K562 (cell line): Measurements from ENCODE around the gene TIMP2. TPM values are rescaled to one million over a fixed set of nuclear protein-coding genes. Genes with fewer than 3 reads are reported as not detected.

Experiments
- ARID1B ChIP-seq: fragments of 450-650 bp; IDR thresholded peaks from 2 replicates; pipeline ENCODE4 v1.6.1; 2016; ENCODE audit warnings: antibody characterized with exemption, mild to moderate bottlenecking, inconsistent platforms
- BACH1 ChIP-seq: fragments of 200-800 bp; sonication (Bioruptor generic); IDR thresholded peaks from 2 replicates; pipeline ENCODE4 v1.6.1; 2016; ENCODE audit warnings: missing genetic modification characterization, missing compliant biosample characterization
- DPF2 ChIP-seq: fragments of 450-650 bp; IDR thresholded peaks from 2 replicates; pipeline ENCODE4 v1.6.1; 2016
- HIVEP1 ChIP-seq: fragments of 250-450 bp; sonication (Bioruptor Pico); IDR thresholded peaks from 2 replicates; pipeline ENCODE4 v1.4.0; 2020; ENCODE audit warnings: mild to moderate bottlenecking
- MAZ ChIP-seq, 2 experiments: fragments of 450-650 bp in 1 of 2; sonication (generic) in 1 of 2; formaldehyde crosslinking; IDR thresholded peaks in 1 of 2; conservative IDR thresholded peaks in 1 of 2; 2 replicates each; pipeline versions ENCODE4 v1.4.0 to v1.5.0; 2020; ENCODE audit warnings: mild to moderate bottlenecking in 1 of 2, missing genetic modification reagents in 1 of 2
- MTA1 ChIP-seq: fragments of 450-650 bp; IDR thresholded peaks from 2 replicates; pipeline ENCODE4 v1.6.1; 2017; ENCODE audit warnings: borderline replicate concordance
- RBM25 ChIP-seq: fragments of 200-400 bp; formaldehyde crosslinking; IDR thresholded peaks from 2 replicates; pipeline ENCODE4 v1.6.1; 2018; ENCODE audit warnings: low read length, low read depth, moderate library complexity; ENCODE audit not compliant: severe bottlenecking
- ZC3H11A ChIP-seq: IDR thresholded peaks from 2 replicates; pipeline ENCODE4 v1.6.1; 2012; ENCODE audit warnings: low read depth, low read length, improper control_type of control experiment
- ZNF121 ChIP-seq: sonication (generic); formaldehyde crosslinking; conservative IDR thresholded peaks from 2 replicates; pipeline ENCODE4 v1.8.0; 2022; ENCODE audit warnings: missing genetic modification reagents
- ZNF699 ChIP-seq: fragments of 250-450 bp; sonication (Bioruptor Pico); IDR thresholded peaks from 2 replicates; pipeline ENCODE4 v1.8.0; 2021; ENCODE audit warnings: mild to moderate bottlenecking, moderate library complexity; ENCODE audit not compliant: insufficient replicate concordance
- polyA plus RNA-seq, 8 experiments: library from polyadenylated mRNA; depleted of rRNA in 4 of 8; stranded (reverse) in 5 of 8; unstranded in 3 of 8; fragments of >200 nt; fragmentation: Nextera tagmentation in 2 of 8; fragmentation: Illumina TruSeq in 1 of 8; extraction: Ambion mirVana in 2 of 8; extraction: Trizol in 1 of 8; gene quantifications; 2 replicates each; pipeline versions ENCODE4 v1.2.1 to v1.2.3, GENCODE V29; 2011 to 2014; ENCODE audit warnings: inconsistent platforms in 1 of 8, missing spikeins in 1 of 8
- total RNA-seq, 7 experiments: library from RNA; depleted of rRNA in 6 of 7; stranded (reverse); fragments of >200 nt in 6 of 7; fragmentation: Illumina TruSeq in 2 of 7; extraction: Trizol in 2 of 7; gene quantifications; 2 replicates each; pipeline versions ENCODE4 v1.2.1 to v1.2.3, GENCODE V29; 2011 to 2021; ENCODE audit warnings: low replicate concordance in 1 of 7
- TF ChIP-seq, protein P1 (sequence below): fragments of 250-450 bp; sonication (Bioruptor Pico); IDR thresholded peaks from 2 replicates; pipeline ENCODE4 v1.4.0; 2020; ENCODE audit warnings: mild to moderate bottlenecking
- TF ChIP-seq, protein P2 (sequence below): fragments of 450-650 bp; IDR thresholded peaks from 2 replicates; pipeline ENCODE4 v1.6.1; 2016; ENCODE audit warnings: low read depth
- TF ChIP-seq, protein P3 (sequence below): fragments of 250-450 bp; sonication (Bioruptor Pico); IDR thresholded peaks from 2 replicates; pipeline ENCODE4 v1.9.0; 2021; ENCODE audit warnings: mild to moderate bottlenecking, inconsistent platforms
- TF ChIP-seq, protein P4 (sequence below): IDR thresholded peaks from 2 replicates; pipeline ENCODE4 v1.6.1; 2011; ENCODE audit warnings: borderline replicate concordance, low read depth, mild to moderate bottlenecking, moderate library complexity, low read length; ENCODE audit not compliant: insufficient read depth, poor library complexity, severe bottlenecking

TIMP2 gene
- total and polyA plus RNA-seq, 9 of the 15 experiments (the other 6 are each of a cell fraction or from before 2014, with no cell fraction given): 0.55 TPM; not detected in 8

DNA sequence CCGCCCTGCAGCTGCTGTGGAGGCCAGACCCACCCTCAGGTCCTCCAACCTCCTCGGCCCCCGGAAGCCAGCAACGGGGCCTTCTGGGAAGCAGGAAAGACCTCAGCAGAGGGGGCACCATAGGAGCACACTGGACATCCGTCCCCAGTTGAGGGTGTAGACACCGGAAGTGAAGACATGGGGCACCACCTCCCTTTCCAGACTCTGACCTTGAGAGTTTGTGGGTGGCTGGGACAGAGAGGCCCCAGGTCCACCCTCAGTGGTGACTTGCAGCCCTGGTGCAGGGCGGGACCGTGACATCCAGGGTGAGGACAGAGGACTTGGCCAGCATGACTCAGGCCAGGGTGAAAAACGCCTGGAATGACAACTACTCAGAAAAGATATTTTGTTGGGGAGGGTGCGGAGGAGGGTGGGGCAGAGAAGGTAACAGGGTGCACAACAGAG, 42.1 kb downstream of the TIMP2 start (continued):
- TF ChIP-seq ARID1B (peak; percentile 65), RBM25 (no peak), ZC3H11A (no peak), ZNF121 (CRISPR knock-in tag) (no peak), DPF2 (peak; percentile 65), MTA1 (no peak), ZNF699 (CRISPR knock-in tag) (no peak), BACH1 (tag) (no peak; the same call in 1 of the 2 replicates), HIVEP1 (CRISPR knock-in tag) (no peak), MAZ (CRISPR knock-in tag; conservative IDR thresholded peaks at IDR 0.05 in 1 of 2, IDR thresholded peaks at IDR 0.05 in 1 of 2) (peak in 1 of 2 experiments; percentile 36; a peak in 1 of 4 replicates)
- TF ChIP-seq, protein P1, sequence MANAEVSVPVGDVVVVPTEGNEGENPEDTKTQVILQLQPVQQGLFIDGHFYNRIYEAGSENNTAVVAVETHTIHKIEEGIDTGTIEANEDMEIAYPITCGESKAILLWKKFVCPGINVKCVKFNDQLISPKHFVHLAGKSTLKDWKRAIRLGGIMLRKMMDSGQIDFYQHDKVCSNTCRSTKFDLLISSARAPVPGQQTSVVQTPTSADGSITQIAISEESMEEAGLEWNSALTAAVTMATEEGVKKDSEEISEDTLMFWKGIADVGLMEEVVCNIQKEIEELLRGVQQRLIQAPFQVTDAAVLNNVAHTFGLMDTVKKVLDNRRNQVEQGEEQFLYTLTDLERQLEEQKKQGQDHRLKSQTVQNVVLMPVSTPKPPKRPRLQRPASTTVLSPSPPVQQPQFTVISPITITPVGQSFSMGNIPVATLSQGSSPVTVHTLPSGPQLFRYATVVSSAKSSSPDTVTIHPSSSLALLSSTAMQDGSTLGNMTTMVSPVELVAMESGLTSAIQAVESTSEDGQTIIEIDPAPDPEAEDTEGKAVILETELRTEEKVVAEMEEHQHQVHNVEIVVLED (CRISPR knock-in tag): no peak
- TF ChIP-seq, protein P2, sequence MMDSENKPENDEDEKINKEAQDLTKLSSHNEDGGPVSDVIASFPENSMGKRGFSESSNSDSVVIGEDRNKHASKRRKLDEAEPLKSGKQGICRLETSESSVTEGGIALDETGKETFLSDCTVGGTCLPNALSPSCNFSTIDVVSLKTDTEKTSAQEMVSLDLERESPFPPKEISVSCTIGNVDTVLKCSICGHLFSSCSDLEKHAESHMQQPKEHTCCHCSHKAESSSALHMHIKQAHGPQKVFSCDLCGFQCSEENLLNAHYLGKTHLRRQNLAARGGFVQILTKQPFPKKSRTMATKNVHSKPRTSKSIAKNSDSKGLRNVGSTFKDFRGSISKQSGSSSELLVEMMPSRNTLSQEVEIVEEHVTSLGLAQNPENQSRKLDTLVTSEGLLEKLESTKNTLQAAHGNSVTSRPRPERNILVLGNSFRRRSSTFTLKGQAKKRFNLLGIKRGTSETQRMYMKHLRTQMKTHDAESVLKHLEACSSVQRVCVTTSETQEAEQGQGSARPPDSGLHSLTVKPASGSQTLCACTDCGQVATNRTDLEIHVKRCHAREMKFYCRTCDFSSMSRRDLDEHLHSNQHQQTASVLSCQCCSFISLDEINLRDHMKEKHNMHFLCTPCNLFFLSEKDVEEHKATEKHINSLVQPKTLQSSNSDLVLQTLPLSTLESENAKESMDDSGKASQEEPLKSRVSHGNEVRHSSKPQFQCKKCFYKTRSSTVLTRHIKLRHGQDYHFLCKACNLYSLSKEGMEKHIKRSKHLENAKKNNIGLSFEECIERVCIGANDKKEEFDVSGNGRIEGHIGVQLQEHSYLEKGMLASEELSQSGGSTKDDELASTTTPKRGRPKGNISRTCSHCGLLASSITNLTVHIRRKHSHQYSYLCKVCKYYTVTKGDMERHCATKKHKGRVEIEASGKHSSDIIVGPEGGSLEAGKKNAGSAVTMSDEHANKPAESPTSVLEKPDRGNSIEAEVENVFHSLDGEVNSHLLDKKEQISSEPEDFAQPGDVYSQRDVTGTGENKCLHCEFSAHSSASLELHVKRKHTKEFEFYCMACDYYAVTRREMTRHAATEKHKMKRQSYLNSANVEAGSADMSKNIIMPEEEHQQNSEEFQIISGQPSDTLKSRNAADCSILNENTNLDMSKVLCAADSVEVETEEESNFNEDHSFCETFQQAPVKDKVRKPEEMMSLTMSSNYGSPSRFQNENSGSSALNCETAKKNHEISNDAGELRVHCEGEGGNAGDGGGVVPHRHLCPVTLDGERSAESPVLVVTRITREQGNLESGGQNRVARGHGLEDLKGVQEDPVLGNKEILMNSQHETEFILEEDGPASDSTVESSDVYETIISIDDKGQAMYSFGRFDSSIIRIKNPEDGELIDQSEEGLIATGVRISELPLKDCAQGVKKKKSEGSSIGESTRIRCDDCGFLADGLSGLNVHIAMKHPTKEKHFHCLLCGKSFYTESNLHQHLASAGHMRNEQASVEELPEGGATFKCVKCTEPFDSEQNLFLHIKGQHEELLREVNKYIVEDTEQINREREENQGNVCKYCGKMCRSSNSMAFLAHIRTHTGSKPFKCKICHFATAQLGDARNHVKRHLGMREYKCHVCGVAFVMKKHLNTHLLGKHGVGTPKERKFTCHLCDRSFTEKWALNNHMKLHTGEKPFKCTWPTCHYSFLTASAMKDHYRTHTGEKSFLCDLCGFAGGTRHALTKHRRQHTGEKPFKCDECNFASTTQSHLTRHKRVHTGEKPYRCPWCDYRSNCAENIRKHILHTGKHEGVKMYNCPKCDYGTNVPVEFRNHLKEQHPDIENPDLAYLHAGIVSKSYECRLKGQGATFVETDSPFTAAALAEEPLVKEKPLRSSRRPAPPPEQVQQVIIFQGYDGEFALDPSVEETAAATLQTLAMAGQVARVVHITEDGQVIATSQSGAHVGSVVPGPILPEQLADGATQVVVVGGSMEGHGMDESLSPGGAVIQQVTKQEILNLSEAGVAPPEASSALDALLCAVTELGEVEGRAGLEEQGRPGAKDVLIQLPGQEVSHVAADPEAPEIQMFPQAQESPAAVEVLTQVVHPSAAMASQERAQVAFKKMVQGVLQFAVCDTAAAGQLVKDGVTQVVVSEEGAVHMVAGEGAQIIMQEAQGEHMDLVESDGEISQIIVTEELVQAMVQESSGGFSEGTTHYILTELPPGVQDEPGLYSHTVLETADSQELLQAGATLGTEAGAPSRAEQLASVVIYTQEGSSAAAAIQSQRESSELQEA: no peak
- TF ChIP-seq, protein P3, sequence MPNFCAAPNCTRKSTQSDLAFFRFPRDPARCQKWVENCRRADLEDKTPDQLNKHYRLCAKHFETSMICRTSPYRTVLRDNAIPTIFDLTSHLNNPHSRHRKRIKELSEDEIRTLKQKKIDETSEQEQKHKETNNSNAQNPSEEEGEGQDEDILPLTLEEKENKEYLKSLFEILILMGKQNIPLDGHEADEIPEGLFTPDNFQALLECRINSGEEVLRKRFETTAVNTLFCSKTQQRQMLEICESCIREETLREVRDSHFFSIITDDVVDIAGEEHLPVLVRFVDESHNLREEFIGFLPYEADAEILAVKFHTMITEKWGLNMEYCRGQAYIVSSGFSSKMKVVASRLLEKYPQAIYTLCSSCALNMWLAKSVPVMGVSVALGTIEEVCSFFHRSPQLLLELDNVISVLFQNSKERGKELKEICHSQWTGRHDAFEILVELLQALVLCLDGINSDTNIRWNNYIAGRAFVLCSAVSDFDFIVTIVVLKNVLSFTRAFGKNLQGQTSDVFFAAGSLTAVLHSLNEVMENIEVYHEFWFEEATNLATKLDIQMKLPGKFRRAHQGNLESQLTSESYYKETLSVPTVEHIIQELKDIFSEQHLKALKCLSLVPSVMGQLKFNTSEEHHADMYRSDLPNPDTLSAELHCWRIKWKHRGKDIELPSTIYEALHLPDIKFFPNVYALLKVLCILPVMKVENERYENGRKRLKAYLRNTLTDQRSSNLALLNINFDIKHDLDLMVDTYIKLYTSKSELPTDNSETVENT: no peak
- TF ChIP-seq, protein P4, sequence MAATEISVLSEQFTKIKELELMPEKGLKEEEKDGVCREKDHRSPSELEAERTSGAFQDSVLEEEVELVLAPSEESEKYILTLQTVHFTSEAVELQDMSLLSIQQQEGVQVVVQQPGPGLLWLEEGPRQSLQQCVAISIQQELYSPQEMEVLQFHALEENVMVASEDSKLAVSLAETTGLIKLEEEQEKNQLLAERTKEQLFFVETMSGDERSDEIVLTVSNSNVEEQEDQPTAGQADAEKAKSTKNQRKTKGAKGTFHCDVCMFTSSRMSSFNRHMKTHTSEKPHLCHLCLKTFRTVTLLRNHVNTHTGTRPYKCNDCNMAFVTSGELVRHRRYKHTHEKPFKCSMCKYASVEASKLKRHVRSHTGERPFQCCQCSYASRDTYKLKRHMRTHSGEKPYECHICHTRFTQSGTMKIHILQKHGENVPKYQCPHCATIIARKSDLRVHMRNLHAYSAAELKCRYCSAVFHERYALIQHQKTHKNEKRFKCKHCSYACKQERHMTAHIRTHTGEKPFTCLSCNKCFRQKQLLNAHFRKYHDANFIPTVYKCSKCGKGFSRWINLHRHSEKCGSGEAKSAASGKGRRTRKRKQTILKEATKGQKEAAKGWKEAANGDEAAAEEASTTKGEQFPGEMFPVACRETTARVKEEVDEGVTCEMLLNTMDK: no peak
